PFSK-1 (cell line): ENCODE measurements around the gene MDN1.

Source experiments
- FOXP2 ChIP-seq: optimal IDR thresholded peaks from 2 replicates; pipeline ENCODE3; 2011; ENCODE audit warnings: borderline replicate concordance, control low read depth, inconsistent platforms; ENCODE audit not compliant: insufficient read depth; ENCODE audit errors: extremely low read length, extremely low read depth
- POLR2AphosphoS5 ChIP-seq: IDR thresholded peaks from 2 replicates; pipeline ENCODE4 v1.6.1; 2012; ENCODE audit warnings: low read depth, mild to moderate bottlenecking, control low read depth, low read length, moderate library complexity
- REST ChIP-seq, 2 experiments: IDR thresholded peaks; 2 replicates each; pipeline versions ENCODE4 v1.6.1 to v1.8.0; 2011 to 2012; ENCODE audit warnings: low read depth in 2 of 2, low read length in 2 of 2, control low read depth in 1 of 2, inconsistent platforms in 1 of 2, mild to moderate bottlenecking in 1 of 2, moderate library complexity in 1 of 2; ENCODE audit not compliant: insufficient read depth in 1 of 2
- SIN3A ChIP-seq: IDR thresholded peaks from 2 replicates; pipeline ENCODE4 v1.6.1; 2012; ENCODE audit warnings: mild to moderate bottlenecking, low read length, moderate library complexity, borderline replicate concordance; ENCODE audit not compliant: insufficient read depth
- TAF1 ChIP-seq: IDR thresholded peaks from 2 replicates; pipeline ENCODE4 v1.6.1; 2012; ENCODE audit warnings: low read length, control low read depth, borderline replicate concordance; ENCODE audit not compliant: insufficient read depth

Gene MDN1

GRCh38 chr6:89768324-89768723 is 51.3 kb downstream of the MDN1 start:
- no peak for TF ChIP-seq TAF1
- TF ChIP-seq REST (IDR thresholded peaks at IDR 0.05; ENCODE audit: insufficient read depth in 1 of 2, low read depth in 2 of 2, low read length in 2 of 2) = no peak
- no peak for TF ChIP-seq SIN3A
- no peak for TF ChIP-seq FOXP2
- TF ChIP-seq POLR2AphosphoS5 = no peak

GRCh38 chr6:89763550-89763949 is 56.0 kb downstream of the MDN1 start:
- no peak for TF ChIP-seq POLR2AphosphoS5
- no peak for TF ChIP-seq FOXP2
- TF ChIP-seq TAF1 = no peak
- no peak for TF ChIP-seq REST (IDR thresholded peaks at IDR 0.05; ENCODE audit: insufficient read depth in 1 of 2, low read depth in 2 of 2, low read length in 2 of 2)
- no peak for TF ChIP-seq SIN3A

DNA sequence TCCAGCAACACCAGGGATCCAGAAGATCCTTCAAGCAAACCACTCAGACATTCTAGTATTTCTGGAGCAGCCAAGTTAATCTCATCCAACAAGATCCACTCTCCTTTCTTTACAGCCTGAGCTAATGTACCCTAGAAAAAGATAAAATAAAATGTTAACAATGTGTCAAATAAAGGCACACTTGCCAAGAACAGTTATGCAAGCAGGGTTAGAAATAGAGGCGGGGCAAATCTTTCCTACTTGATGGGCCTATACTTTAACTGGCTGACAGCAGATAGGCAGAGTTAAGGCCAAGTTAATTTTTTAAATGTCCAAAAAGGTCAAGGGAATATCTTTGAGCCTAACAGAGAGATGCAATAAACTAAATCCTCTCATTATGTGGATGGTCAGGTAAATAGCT is 60.8 kb downstream of the MDN1 start:
- TF ChIP-seq POLR2AphosphoS5 = no peak
- TF ChIP-seq REST (IDR thresholded peaks at IDR 0.05; ENCODE audit: insufficient read depth in 1 of 2, low read depth in 2 of 2, low read length in 2 of 2) = no peak
- TF ChIP-seq FOXP2 = no peak
- TF ChIP-seq SIN3A = no peak
- no peak for TF ChIP-seq TAF1

GRCh38 chr6:89750338-89750737 is 69.3 kb downstream of the MDN1 start:
- TF ChIP-seq FOXP2 (no peak), TAF1 (no peak), POLR2AphosphoS5 (no peak), SIN3A (no peak), REST (IDR thresholded peaks at IDR 0.05; ENCODE audit: insufficient read depth in 1 of 2, low read depth in 2 of 2, low read length in 2 of 2) (no peak)

- TF ChIP-seq FOXP2 (no peak), SIN3A (no peak), TAF1 (no peak), POLR2AphosphoS5 (no peak), REST (IDR thresholded peaks at IDR 0.05; ENCODE audit: insufficient read depth in 1 of 2, low read depth in 2 of 2, low read length in 2 of 2) (no peak)
Measured at GRCh38 chr6:89749918-89750317, 69.7 kb downstream of the MDN1 start.
